OCI-LY7 (cell line): ENCODE data around the gene NUP88. TPM values are rescaled to one million over a fixed set of nuclear protein-coding genes. Genes with fewer than 3 reads are reported as not detected.

Experiments used
- BruUV-seq: library from RNA; stranded (reverse); fragments of 400-500 nt; replicated peaks from 2 replicates; lab custom pipeline; 2021; lab: Mats Ljungman, UMichigan
- CTCF ChIA-PET: fragments of 300-600 bp; sonication (Branson Sonifier 250); formaldehyde crosslinking; loops from one replicate; lab custom pipeline; 2022; ENCODE audit warnings: antibody characterized with exemption; ENCODE audit not compliant: unreplicated experiment; lab: Charles Lee
- POLR2A ChIA-PET: fragments of 300-600 bp; sonication (Branson Sonifier 250); formaldehyde crosslinking; loops from one replicate; lab custom pipeline; 2022; ENCODE audit warnings: antibody characterized with exemption; lab: Charles Lee
- DNase-seq: peaks from one replicate; pipeline ENCODE4 v3.0.0-alpha.2; 2015; ENCODE audit warnings: low spot score
- H2AFZ ChIP-seq: fragments of 200-600 bp; sonication (generic), shearing (Covaris generic); 2 replicates; pipeline ENCODE4 v1.6.1; 2014; ENCODE audit warnings: mild to moderate bottlenecking, antibody characterized with exemption, low read length, moderate library complexity
- H3K27ac ChIP-seq: fragments of 200-600 bp; sonication (generic); 2 replicates; pipeline ENCODE4 v1.5.1; 2014; ENCODE audit warnings: mixed run types, low read depth, mild to moderate bottlenecking, moderate library complexity, low read length, inconsistent platforms; ENCODE audit not compliant: poor library complexity, severe bottlenecking
- H3K36me3 ChIP-seq: fragments of 200-600 bp; sonication (generic); 2 replicates; pipeline ENCODE4 v1.6.1; 2014; ENCODE audit warnings: mild to moderate bottlenecking, antibody characterized with exemption, low read length, moderate library complexity, mixed read lengths; ENCODE audit not compliant: insufficient read depth
- H3K4me1 ChIP-seq: fragments of 200-600 bp; sonication (generic); 2 replicates; pipeline ENCODE4 v1.5.1; 2014; ENCODE audit warnings: mild to moderate bottlenecking, low read length; ENCODE audit not compliant: insufficient read depth, poor library complexity, severe bottlenecking
- H3K4me2 ChIP-seq: fragments of 200-600 bp; sonication (generic); 2 replicates; pipeline ENCODE4 v1.6.1; 2014; ENCODE audit warnings: mild to moderate bottlenecking, low read length
- H3K4me3 ChIP-seq: fragments of 200-600 bp; sonication (generic); 2 replicates; pipeline ENCODE4 v1.5.1; 2014; ENCODE audit warnings: mild to moderate bottlenecking, low read depth, low read length; ENCODE audit not compliant: poor library complexity, severe bottlenecking
- H3K79me2 ChIP-seq: fragments of 200-600 bp; sonication (generic); 2 replicates; pipeline ENCODE4 v1.6.1; 2016; ENCODE audit warnings: low read depth, mild to moderate bottlenecking, low read length, moderate library complexity, mixed read lengths; ENCODE audit not compliant: insufficient read depth
- H3K9me2 ChIP-seq: fragments of 200-600 bp; sonication (generic); 2 replicates; pipeline ENCODE4 v1.6.1; 2016; ENCODE audit warnings: mild to moderate bottlenecking, low read length, mixed read lengths; ENCODE audit not compliant: insufficient read depth
- H3K9me3 ChIP-seq: fragments of 200-600 bp; sonication (generic); 2 replicates; pipeline ENCODE4 v1.6.1; 2014; ENCODE audit warnings: mild to moderate bottlenecking, mixed run types, low read length, mixed read lengths
- H4K20me1 ChIP-seq: fragments of 200-600 bp; sonication (generic); 2 replicates; pipeline ENCODE4 v1.6.1; 2014; ENCODE audit warnings: mild to moderate bottlenecking, antibody characterized with exemption, low read length, moderate library complexity, mixed read lengths; ENCODE audit not compliant: insufficient read depth
- EZH2phosphoT487 ChIP-seq: fragments of 200-600 bp; sonication (generic); IDR thresholded peaks from 2 replicates; pipeline ENCODE4 v1.6.1; 2018; ENCODE audit warnings: low read depth, borderline replicate concordance, mild to moderate bottlenecking, mixed run types, antibody characterized with exemption, low read length, moderate library complexity, mixed read lengths
- intact Hi-C: fragments of 100-400 bp; cut with micrococcal nuclease; formaldehyde crosslinking; loops from one replicate; pipeline ENCODE4 v1.10.0; 2022; ENCODE audit not compliant: unreplicated experiment
- total RNA-seq, 2 experiments: library from RNA; depleted of rRNA in 1 of 2; stranded (reverse); fragments of >200 nt in 1 of 2; shearing (Covaris generic) in 1 of 2; gene quantifications; 2 replicates each; pipeline ENCODE4 v1.2.3, GENCODE V29; 2014 to 2022
- TF ChIP-seq, protein P1 (sequence below): fragments of 200-600 bp; sonication (generic); conservative IDR thresholded peaks from 2 replicates; pipeline ENCODE4 v1.5.1; 2014; ENCODE audit warnings: mild to moderate bottlenecking, antibody characterized with exemption, low read length, moderate library complexity, mixed read lengths

NUP88 gene
- total RNA-seq, 2 experiments from 2014 or later = 238 to 262 TPM

DNA sequence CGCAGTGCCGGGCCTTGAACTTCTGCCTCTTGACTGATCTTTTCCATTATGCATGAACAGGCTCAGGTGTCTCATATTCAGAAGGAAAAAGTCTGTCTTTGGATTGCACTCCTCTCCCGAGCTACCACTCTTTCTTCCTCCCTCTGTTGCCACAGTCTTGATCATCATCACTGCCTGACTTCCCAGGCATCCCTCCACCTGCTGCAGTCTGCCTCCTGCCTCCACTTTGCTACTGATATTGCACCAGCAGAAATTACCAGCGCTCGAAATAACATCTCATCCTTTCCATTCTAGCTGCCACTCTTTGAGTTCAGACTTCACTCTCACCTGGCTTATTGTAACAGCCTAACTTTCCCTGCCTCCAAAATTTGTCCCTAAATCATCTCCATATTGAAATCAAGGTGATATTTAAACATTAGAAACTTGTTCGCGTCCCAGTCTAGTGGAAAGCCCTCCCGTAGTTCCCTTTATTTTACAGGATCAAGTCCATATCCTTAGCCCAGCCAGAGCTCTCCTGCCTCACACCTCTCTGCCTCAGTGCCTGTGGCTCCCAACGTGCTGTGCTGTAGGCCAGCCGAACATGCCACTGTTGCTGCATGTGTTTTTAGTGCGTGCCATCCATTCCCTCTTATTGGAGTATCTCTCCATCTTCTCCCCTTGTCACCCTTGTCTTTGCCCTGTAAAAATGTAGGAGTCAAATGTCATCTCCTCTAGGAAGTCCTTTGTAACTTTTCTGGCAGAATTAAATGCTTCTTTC, 39.9 kb downstream of the NUP88 start:
- ChIA-PET CTCF (no interaction called here), POLR2A (interaction anchor here (0.6 kb wide), 1 partner anchor 19 kb away, joined by 3 read pairs; no protein-coding TSS in a partner anchor)
- no peak for DNase-seq
- 0 out of 2 replicates have a peak, but pooled peaks cover 3% of the 10 kb centered on the region for H4K20me1 ChIP-seq
- no peak overlapping the region for H2AFZ ChIP-seq
- H3K9me3 ChIP-seq = no peaks in the 10 kb centered on the region
- no peak overlapping the region for H3K27ac ChIP-seq
- intact Hi-C loops = loop anchor here (5.0 kb wide), 1 partner anchor 132 kb away; no protein-coding TSS in a partner anchor
- no peaks in the 10 kb centered on the region for H3K9me2 ChIP-seq
- H3K4me2 ChIP-seq = no peak overlapping the region
- peaks cover 97% of the 10 kb centered on the region for H3K36me3 ChIP-seq
- no peaks in the 10 kb centered on the region for H3K4me1 ChIP-seq
- H3K79me2 ChIP-seq = no peaks in the 10 kb centered on the region
- BruUV-seq = no TSS peak
- TF ChIP-seq, protein P1, sequence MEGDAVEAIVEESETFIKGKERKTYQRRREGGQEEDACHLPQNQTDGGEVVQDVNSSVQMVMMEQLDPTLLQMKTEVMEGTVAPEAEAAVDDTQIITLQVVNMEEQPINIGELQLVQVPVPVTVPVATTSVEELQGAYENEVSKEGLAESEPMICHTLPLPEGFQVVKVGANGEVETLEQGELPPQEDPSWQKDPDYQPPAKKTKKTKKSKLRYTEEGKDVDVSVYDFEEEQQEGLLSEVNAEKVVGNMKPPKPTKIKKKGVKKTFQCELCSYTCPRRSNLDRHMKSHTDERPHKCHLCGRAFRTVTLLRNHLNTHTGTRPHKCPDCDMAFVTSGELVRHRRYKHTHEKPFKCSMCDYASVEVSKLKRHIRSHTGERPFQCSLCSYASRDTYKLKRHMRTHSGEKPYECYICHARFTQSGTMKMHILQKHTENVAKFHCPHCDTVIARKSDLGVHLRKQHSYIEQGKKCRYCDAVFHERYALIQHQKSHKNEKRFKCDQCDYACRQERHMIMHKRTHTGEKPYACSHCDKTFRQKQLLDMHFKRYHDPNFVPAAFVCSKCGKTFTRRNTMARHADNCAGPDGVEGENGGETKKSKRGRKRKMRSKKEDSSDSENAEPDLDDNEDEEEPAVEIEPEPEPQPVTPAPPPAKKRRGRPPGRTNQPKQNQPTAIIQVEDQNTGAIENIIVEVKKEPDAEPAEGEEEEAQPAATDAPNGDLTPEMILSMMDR = no peak
- no peak for TF ChIP-seq EZH2phosphoT487
- H3K4me3 ChIP-seq = no peak overlapping the region

DNA sequence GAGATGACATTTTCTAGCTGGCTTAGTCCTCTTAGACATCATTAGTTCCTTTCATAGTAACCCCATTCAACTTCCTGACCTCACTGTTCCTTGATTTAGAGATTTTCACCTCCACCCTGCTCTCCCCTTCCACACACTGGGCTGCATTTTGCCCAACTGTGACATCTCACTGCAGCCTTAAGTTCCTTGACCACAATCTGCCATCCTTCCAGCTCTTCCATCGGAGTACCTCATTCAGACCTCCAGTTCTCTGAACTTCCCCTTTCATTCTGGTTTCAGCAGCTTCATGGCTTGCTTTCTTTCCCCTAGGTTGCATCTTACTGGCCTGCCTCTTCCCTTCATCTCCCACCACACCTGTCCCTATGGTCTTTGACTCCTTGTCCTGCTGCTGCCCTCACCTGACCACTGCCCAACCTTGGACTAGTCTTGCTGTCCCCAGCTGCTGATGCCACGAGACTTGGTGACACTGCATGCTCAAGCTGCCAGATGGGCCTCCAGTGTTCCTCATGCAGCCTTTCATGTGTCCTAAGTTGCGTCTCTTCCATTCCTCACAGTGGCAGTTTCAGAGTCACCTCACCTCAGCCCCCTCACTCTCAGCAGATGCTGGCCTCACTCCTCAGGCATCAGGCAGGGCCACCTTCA, 40.8 kb downstream of the NUP88 start:
- Histone ChIP-seq H3K9me3 (no peaks in the 10 kb centered on the region), H3K36me3 (peaks cover 94% of the 10 kb centered on the region), H3K4me3 (no peak overlapping the region), H3K79me2 (no peaks in the 10 kb centered on the region), H3K4me2 (no peak overlapping the region), H2AFZ (no peak overlapping the region), H3K9me2 (no peaks in the 10 kb centered on the region), H4K20me1 (0 out of 2 replicates have a peak, but pooled peaks cover 3% of the 10 kb centered on the region), H3K4me1 (peaks cover 4% of the 10 kb centered on the region), H3K27ac (no peak overlapping the region)
- BruUV-seq = no TSS peak
- POLR2A ChIA-PET = interaction anchor here (0.6 to 0.7 kb wide), 2 partner anchors 45 to 1579 kb away, joined by 3 read pairs; no protein-coding TSS in a partner anchor
- TF ChIP-seq, protein P1 = no peak
- no peak for TF ChIP-seq EZH2phosphoT487
- DNase-seq = no peak
- CTCF ChIA-PET = no interaction called here
- intact Hi-C loops = no loop called here
